Measurements from ENCODE around the gene USP16. TPM values are rescaled to one million over a fixed set of nuclear protein-coding genes. Genes with fewer than 3 reads are reported as not detected.

The USP16 gene
- polyA plus RNA-seq, 3 donors = 11.6 to 23.6 (median 16.2) TPM

DNA sequence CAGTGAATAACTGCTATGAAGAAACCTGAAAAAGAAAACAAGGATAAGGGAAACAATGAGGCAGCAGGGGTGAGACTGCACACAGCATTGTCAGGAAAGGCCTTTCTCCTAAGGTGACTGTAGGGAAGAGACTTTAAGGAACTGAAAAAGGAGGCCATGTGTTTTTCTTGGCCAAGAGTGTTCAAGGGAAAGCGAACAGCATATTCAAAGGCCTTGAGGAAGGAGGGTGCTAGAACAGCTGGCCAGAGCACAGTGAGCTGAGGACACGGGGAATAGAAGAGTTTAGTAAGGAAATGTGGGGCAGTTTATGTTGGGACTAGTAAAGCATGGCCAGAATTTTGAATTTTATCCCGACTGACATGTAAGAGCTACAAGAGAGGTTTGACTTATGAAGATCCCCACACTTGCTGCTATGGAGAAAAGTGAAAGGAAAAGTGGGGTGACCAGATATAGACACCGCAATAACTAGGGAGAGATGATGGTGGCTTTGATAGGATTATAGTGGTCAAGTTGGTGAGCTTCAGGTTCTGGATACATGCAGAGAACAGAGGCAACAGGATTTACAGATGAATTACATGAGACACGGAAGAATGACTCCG is 6.7 kb upstream of the USP16 start:
- peak overlapping the region in 1 of 2 donors; percentile 95 for H3K27ac ChIP-seq (ENCODE audit: low read depth in 1 of 2, low read length in 2 of 2)
- H3K36me3 ChIP-seq (replicated peaks in 1 of 2; ENCODE audit: control insufficient read depth in 1 of 2, insufficient read depth in 2 of 2, low read length in 2 of 2) = no peaks in the 10 kb centered on the region
- no peaks in the 10 kb centered on the region for H3K9me3 ChIP-seq (replicated peaks in 1 of 2; ENCODE audit: control insufficient read depth in 1 of 2, insufficient read depth in 1 of 2, low read length in 2 of 2)
- no peaks in the 10 kb centered on the region for H3K27me3 ChIP-seq (ENCODE audit: control insufficient read depth in 2 of 2, insufficient read depth in 2 of 2, low read length in 2 of 2)
- no peaks in the 10 kb centered on the region for H4K20me1 ChIP-seq (ENCODE audit: insufficient read depth, low read length)
- intact Hi-C loops (cut with micrococcal nuclease) = no loop called here
- WGBS (ENCODE audit: insufficient coverage) = 45% methylated on average over 5 of the region's 6 CpGs
- Mint-ChIP-seq H3K36me3 (no peaks in the 10 kb centered on the region), H3K27ac (peak overlapping the region; percentile 70 to 95 (median 83)), H3K27me3 (ENCODE audit: low read depth in 3 of 3) (no peaks in the 10 kb centered on the region), H3K4me3 (peak overlapping the region; percentile 86 to 93), H3K4me1 (peaks cover 24% of the 10 kb centered on the region), H3K9me3 (peaks cover 0 to 2% (median 0%) of the 10 kb centered on the region in 7 donors)
- peak in 2 of 3 donors; percentile 18 to 34 for DNase-seq
- peak overlapping the region; percentile 85 for H3K4me2 ChIP-seq (replicated peaks; ENCODE audit: extremely low read depth, low read length, poor library complexity, severe bottlenecking)
- H3K79me2 ChIP-seq (ENCODE audit: insufficient read depth, low read length) = peaks cover 11% of the 10 kb centered on the region
- TF ChIP-seq, protein P1, sequence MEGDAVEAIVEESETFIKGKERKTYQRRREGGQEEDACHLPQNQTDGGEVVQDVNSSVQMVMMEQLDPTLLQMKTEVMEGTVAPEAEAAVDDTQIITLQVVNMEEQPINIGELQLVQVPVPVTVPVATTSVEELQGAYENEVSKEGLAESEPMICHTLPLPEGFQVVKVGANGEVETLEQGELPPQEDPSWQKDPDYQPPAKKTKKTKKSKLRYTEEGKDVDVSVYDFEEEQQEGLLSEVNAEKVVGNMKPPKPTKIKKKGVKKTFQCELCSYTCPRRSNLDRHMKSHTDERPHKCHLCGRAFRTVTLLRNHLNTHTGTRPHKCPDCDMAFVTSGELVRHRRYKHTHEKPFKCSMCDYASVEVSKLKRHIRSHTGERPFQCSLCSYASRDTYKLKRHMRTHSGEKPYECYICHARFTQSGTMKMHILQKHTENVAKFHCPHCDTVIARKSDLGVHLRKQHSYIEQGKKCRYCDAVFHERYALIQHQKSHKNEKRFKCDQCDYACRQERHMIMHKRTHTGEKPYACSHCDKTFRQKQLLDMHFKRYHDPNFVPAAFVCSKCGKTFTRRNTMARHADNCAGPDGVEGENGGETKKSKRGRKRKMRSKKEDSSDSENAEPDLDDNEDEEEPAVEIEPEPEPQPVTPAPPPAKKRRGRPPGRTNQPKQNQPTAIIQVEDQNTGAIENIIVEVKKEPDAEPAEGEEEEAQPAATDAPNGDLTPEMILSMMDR (IDR thresholded peaks at IDR 0.05) = no peak
- H3K4me3 ChIP-seq (replicated peaks in 1 of 3; ENCODE audit: low read depth in 2 of 3, low read length in 3 of 3) = peak overlapping the region in 2 of 3 experiments; percentile 23 to 92
- peak overlapping the region; percentile 47 for H2AFZ ChIP-seq (ENCODE audit: insufficient read depth, low read depth, low read length, poor library complexity, severe bottlenecking)
- H3K4me1 ChIP-seq (ENCODE audit: control insufficient read depth in 1 of 2, insufficient read depth in 2 of 2, low read length in 2 of 2) = peaks cover 15 to 24% of the 10 kb centered on the region in 2 donors
- H3K9ac ChIP-seq (ENCODE audit: insufficient read depth, low read length, poor library complexity, severe bottlenecking) = no peak overlapping the region

DNA sequence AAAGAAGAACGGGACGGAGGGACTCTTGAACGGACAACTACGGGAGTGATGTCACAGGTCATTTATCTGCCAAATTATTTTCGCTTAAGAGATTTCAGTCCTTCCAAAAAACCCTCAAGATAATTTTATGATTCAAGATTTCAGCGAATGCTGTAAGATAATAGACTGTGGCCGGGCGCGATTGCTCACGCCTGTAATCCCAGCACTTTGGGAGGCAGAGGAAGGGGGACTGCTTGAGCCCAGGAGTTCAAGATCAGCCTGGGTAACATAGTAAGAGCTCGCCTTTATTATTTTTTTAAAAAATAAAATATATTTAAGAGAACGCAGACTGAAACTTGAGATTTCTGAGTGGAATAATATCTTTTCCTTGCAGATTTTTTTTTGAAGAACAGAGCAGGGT is 5.9 kb upstream of the USP16 start:
- Mint-ChIP-seq H3K27ac (peak overlapping the region in 6 of 7 donors; percentile 94 to 98 (median 96)), H3K36me3 (no peaks in the 10 kb centered on the region), H3K4me1 (peaks cover 27% of the 10 kb centered on the region), H3K4me3 (peak overlapping the region; percentile 86 to 93), H3K27me3 (ENCODE audit: low read depth in 3 of 3) (no peaks in the 10 kb centered on the region), H3K9me3 (peaks cover 0 to 2% (median 0%) of the 10 kb centered on the region in 7 donors)
- TF ChIP-seq, protein P1 (IDR thresholded peaks at IDR 0.05) = no peak
- no peaks in the 10 kb centered on the region for H3K27me3 ChIP-seq (ENCODE audit: control insufficient read depth in 2 of 2, insufficient read depth in 2 of 2, low read length in 2 of 2)
- H3K4me2 ChIP-seq (replicated peaks; ENCODE audit: extremely low read depth, low read length, poor library complexity, severe bottlenecking) = peak overlapping the region; percentile 85
- H3K4me1 ChIP-seq (ENCODE audit: control insufficient read depth in 1 of 2, insufficient read depth in 2 of 2, low read length in 2 of 2) = peaks cover 15 to 24% of the 10 kb centered on the region in 2 donors
- H4K20me1 ChIP-seq (ENCODE audit: insufficient read depth, low read length) = no peaks in the 10 kb centered on the region
- peak overlapping the region; percentile 83 for H3K9ac ChIP-seq (ENCODE audit: insufficient read depth, low read length, poor library complexity, severe bottlenecking)
- peaks cover 11% of the 10 kb centered on the region for H3K79me2 ChIP-seq (ENCODE audit: insufficient read depth, low read length)
- H3K27ac ChIP-seq (ENCODE audit: low read depth in 1 of 2, low read length in 2 of 2) = peak overlapping the region; percentile 82 to 95
- no peak for DNase-seq
- H2AFZ ChIP-seq (ENCODE audit: insufficient read depth, low read depth, low read length, poor library complexity, severe bottlenecking) = peak overlapping the region; percentile 97
- no peaks in the 10 kb centered on the region for H3K9me3 ChIP-seq (replicated peaks in 1 of 2; ENCODE audit: control insufficient read depth in 1 of 2, insufficient read depth in 1 of 2, low read length in 2 of 2)
- H3K36me3 ChIP-seq (replicated peaks in 1 of 2; ENCODE audit: control insufficient read depth in 1 of 2, insufficient read depth in 2 of 2, low read length in 2 of 2) = no peaks in the 10 kb centered on the region
- WGBS (ENCODE audit: insufficient coverage) = no CpG with 5 or more reads among the region's 12 CpGs
- intact Hi-C loops (cut with micrococcal nuclease) = no loop called here
- peak overlapping the region; percentile 56 to 92 (median 77) for H3K4me3 ChIP-seq (replicated peaks in 1 of 3; ENCODE audit: low read depth in 2 of 3, low read length in 3 of 3)

Data from CD14-positive monocyte (primary cell).